HepG2 (cell line): ENCODE results near the gene YIPF7. TPM values are rescaled to one million over a fixed set of nuclear protein-coding genes. Genes with fewer than 3 reads are reported as not detected.

Source experiments
- AGO1 ChIP-seq: fragments of 200-400 bp; formaldehyde crosslinking; IDR thresholded peaks from 2 replicates; pipeline ENCODE4 v1.6.1; 2017; ENCODE audit warnings: mild to moderate bottlenecking, low read depth, low read length, moderate library complexity; ENCODE audit not compliant: poor library complexity, severe bottlenecking
- CERS6 ChIP-seq: sonication (generic); formaldehyde crosslinking; IDR thresholded peaks from 2 replicates; pipeline ENCODE4 v1.5.0; 2020; ENCODE audit warnings: missing genetic modification reagents
- EP300 ChIP-seq, 3 experiments: sonication (generic) in 1 of 3; formaldehyde crosslinking in 1 of 3; IDR thresholded peaks; 2 replicates each; pipeline versions ENCODE4 v1.5.1 to v1.6.1; 2011 to 2020; ENCODE audit warnings: low read depth in 2 of 3, low read length in 2 of 3, borderline replicate concordance in 1 of 3, improper control_type of control experiment in 1 of 3, mild to moderate bottlenecking in 1 of 3, missing genetic modification reagents in 1 of 3, moderate library complexity in 1 of 3
- GABPB1 ChIP-seq: IDR thresholded peaks from 2 replicates; pipeline ENCODE4 v1.6.1; 2016; ENCODE audit warnings: mild to moderate bottlenecking, missing genetic modification reagents, moderate library complexity, missing compliant biosample characterization
- GFI1 ChIP-seq: sonication (generic); formaldehyde crosslinking; IDR thresholded peaks from 2 replicates; pipeline ENCODE4 v1.5.0; 2020; ENCODE audit warnings: missing genetic modification reagents, mild to moderate bottlenecking, borderline replicate concordance
- JUND ChIP-seq: sonication (generic); formaldehyde crosslinking; IDR thresholded peaks from 2 replicates; pipeline ENCODE4 v1.8.0; 2022; ENCODE audit warnings: mild to moderate bottlenecking, missing genetic modification reagents
- NR1H2 ChIP-seq: sonication (generic); formaldehyde crosslinking; IDR thresholded peaks from 2 replicates; pipeline ENCODE4 v1.8.1; 2022; ENCODE audit warnings: low read depth, missing genetic modification reagents, borderline replicate concordance
- PCBP1 ChIP-seq: fragments of 200-400 bp; formaldehyde crosslinking; IDR thresholded peaks from 2 replicates; pipeline ENCODE4 v1.6.1; 2017; ENCODE audit warnings: mild to moderate bottlenecking, low read depth, low read length, borderline replicate concordance
- REST ChIP-seq, 2 experiments: IDR thresholded peaks; 2 replicates each; pipeline ENCODE4 v1.6.1; 2011 to 2012; ENCODE audit warnings: low read length in 2 of 2, borderline replicate concordance in 1 of 2, low read depth in 1 of 2, mild to moderate bottlenecking in 1 of 2, moderate library complexity in 1 of 2
- RFX1 ChIP-seq: fragments of 450-650 bp; IDR thresholded peaks from 2 replicates; pipeline ENCODE4 v1.6.1; 2017
- SP4 ChIP-seq: sonication (generic); formaldehyde crosslinking; IDR thresholded peaks from 2 replicates; pipeline ENCODE4 v1.8.1; 2023; ENCODE audit warnings: mild to moderate bottlenecking, missing genetic modification reagents
- THAP11 ChIP-seq: IDR thresholded peaks from 2 replicates; pipeline ENCODE4 v1.6.1; 2016; ENCODE audit warnings: missing biosample characterization, missing genetic modification reagents
- U2AF2 ChIP-seq: fragments of 200-400 bp; formaldehyde crosslinking; IDR thresholded peaks from 2 replicates; pipeline ENCODE4 v1.6.1; 2017; ENCODE audit warnings: low read depth, mild to moderate bottlenecking, low read length
- ZFX ChIP-seq: sonication (generic); formaldehyde crosslinking; IDR thresholded peaks from 2 replicates; pipeline ENCODE4 v1.4.0; 2020; ENCODE audit warnings: mild to moderate bottlenecking, low read depth, missing genetic modification reagents, moderate library complexity
- ZNF296 ChIP-seq: sonication (generic); formaldehyde crosslinking; conservative IDR thresholded peaks from 2 replicates; pipeline ENCODE4 v1.5.0; 2020; ENCODE audit warnings: mild to moderate bottlenecking, missing genetic modification reagents
- ZNF335 ChIP-seq: sonication (generic); formaldehyde crosslinking; IDR thresholded peaks from 2 replicates; pipeline ENCODE4 v1.4.0; 2020; ENCODE audit warnings: missing genetic modification reagents
- ZNF790 ChIP-seq: sonication (generic); formaldehyde crosslinking; IDR thresholded peaks from 2 replicates; pipeline ENCODE4 v1.8.0; 2022; ENCODE audit warnings: missing genetic modification reagents, mild to moderate bottlenecking, borderline replicate concordance
- polyA plus RNA-seq, 8 experiments: library from polyadenylated mRNA; depleted of rRNA in 3 of 8; stranded (reverse) in 7 of 8; unstranded in 1 of 8; fragments of >200 nt; fragmentation: Illumina TruSeq in 4 of 8; extraction: Trizol in 4 of 8; gene quantifications; 2 replicates each; pipeline versions ENCODE4 v1.2.1 to v1.2.3, GENCODE V29; 2011 to 2016; ENCODE audit warnings: low read depth in 4 of 8, missing spikeins in 1 of 8, mixed read lengths in 1 of 8; ENCODE audit not compliant: insufficient read depth in 1 of 8
- total RNA-seq, 5 experiments: library from RNA; depleted of rRNA; stranded (reverse); fragments of >200 nt; fragmentation: Illumina TruSeq; extraction: Trizol; gene quantifications; 2 replicates each; pipeline ENCODE4 v1.2.3, GENCODE V29; 2016; ENCODE audit warnings: low read depth in 1 of 5
- TF ChIP-seq, protein P1 (sequence below): sonication (generic); formaldehyde crosslinking; IDR thresholded peaks from 2 replicates; pipeline ENCODE4 v1.4.0; 2020; ENCODE audit warnings: mild to moderate bottlenecking, low read depth, missing genetic modification reagents

Gene YIPF7
- total and polyA plus RNA-seq, 2 of the 13 experiments (the other 11 are each of a cell fraction or from before 2014, with no cell fraction given) = 0.12 TPM; not detected in 1

GRCh38 chr4:44678094-44679041 lies 26.9 kb upstream of the YIPF7 start, which contains the start of gene GUF1 (continued):
- no peak for TF ChIP-seq CERS6 (CRISPR knock-in tag)
- no peak for TF ChIP-seq ZNF296 (CRISPR knock-in tag)
- peak in 1 of 2 experiments; percentile 40; a peak in 1 of 4 replicates for TF ChIP-seq REST (IDR thresholded peaks at IDR 0.05; ENCODE audit: borderline replicate concordance in 1 of 2, low read depth in 1 of 2, low read length in 2 of 2)
- TF ChIP-seq GFI1 (CRISPR knock-in tag) = no peak
- no peak for TF ChIP-seq NR1H2
- TF ChIP-seq RFX1 = no peak
- TF ChIP-seq ZNF335 (CRISPR knock-in tag) = 0 out of 2 replicates have a peak, but pooled peaks have one; percentile 45
- no peak for TF ChIP-seq EP300 (IDR thresholded peaks at IDR 0.05; ENCODE audit: low read depth in 2 of 2, low read length in 2 of 2)
- TF ChIP-seq EP300 (CRISPR knock-in tag; IDR thresholded peaks at IDR 0.05; ENCODE audit: borderline replicate concordance) = no peak
- peak; percentile 82 for TF ChIP-seq ZFX (CRISPR knock-in tag)
- TF ChIP-seq GABPB1 (CRISPR knock-in tag) = peak; percentile 92
- TF ChIP-seq THAP11 (CRISPR knock-in tag) = peak; percentile 91
- no peak for TF ChIP-seq U2AF2
- TF ChIP-seq PCBP1 = no peak
- no peak for TF ChIP-seq AGO1
- TF ChIP-seq, protein P1, sequence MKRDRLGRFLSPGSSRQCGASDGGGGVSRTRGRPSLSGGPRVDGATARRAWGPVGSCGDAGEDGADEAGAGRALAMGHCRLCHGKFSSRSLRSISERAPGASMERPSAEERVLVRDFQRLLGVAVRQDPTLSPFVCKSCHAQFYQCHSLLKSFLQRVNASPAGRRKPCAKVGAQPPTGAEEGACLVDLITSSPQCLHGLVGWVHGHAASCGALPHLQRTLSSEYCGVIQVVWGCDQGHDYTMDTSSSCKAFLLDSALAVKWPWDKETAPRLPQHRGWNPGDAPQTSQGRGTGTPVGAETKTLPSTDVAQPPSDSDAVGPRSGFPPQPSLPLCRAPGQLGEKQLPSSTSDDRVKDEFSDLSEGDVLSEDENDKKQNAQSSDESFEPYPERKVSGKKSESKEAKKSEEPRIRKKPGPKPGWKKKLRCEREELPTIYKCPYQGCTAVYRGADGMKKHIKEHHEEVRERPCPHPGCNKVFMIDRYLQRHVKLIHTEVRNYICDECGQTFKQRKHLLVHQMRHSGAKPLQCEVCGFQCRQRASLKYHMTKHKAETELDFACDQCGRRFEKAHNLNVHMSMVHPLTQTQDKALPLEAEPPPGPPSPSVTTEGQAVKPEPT (CRISPR knock-in tag) = peak; percentile 80; the same call in 1 of the 2 replicates
- TF ChIP-seq SP4 (CRISPR knock-in tag) = peak; percentile 13; the same call in 1 of the 2 replicates
- peak; percentile 65; the same call in 1 of the 2 replicates for TF ChIP-seq ZNF790
- TF ChIP-seq JUND (CRISPR knock-in tag) = 0 out of 2 replicates have a peak, but pooled peaks have one; percentile 32
